Right atrium auricular region (tissue), 2 donors: Measurements from ENCODE around the gene CRIM1. TPM values are rescaled to one million over a fixed set of nuclear protein-coding genes. Genes with fewer than 3 reads are reported as not detected.
"Not testable (repeated sequence)": the region's sequence is repeated elsewhere in the genome, so short reads cannot be mapped to it uniquely, and the experiment has no call there.

Experiments
- DNase-seq: peaks from one replicate; pipeline ENCODE4 v3.0.0-alpha.2; 2019; ENCODE audit warnings: low spot score
- H3K27ac ChIP-seq, 2 donors: fragments of 200-600 bp; sonication (generic); 1 replicate in 1 of 2; 2 replicates in 1 of 2; pipeline ENCODE4 v1.5.1; 2016 to 2019
- H3K27me3 ChIP-seq, 2 donors: fragments of 200-600 bp; sonication (generic); one replicate each; pipeline versions ENCODE4 v1.5.1 to v1.6.0; 2017 to 2019
- H3K36me3 ChIP-seq: fragments of 200-600 bp; sonication (generic); one replicate; pipeline ENCODE4 v1.5.1; 2016
- H3K4me1 ChIP-seq, 2 donors: fragments of 200-600 bp; sonication (generic); one replicate each; pipeline versions ENCODE4 v1.5.1 to v1.6.0; 2017 to 2019
- H3K4me3 ChIP-seq, 2 donors: fragments of 200-600 bp; sonication (generic); 1 replicate in 1 of 2; 2 replicates in 1 of 2; pipeline ENCODE4 v1.5.1; 2017 to 2019; ENCODE audit warnings: mild to moderate bottlenecking in 1 of 2, moderate library complexity in 1 of 2
- H3K9me3 ChIP-seq, 2 donors: fragments of 200-600 bp; sonication (generic); one replicate each; pipeline ENCODE4 v1.5.1; 2019
- CTCF ChIP-seq, 2 donors: fragments of 200-600 bp; sonication (generic); IDR thresholded peaks; one replicate each; pipeline ENCODE4 v1.5.1; 2019; ENCODE audit warnings: antibody characterized with exemption in 2 of 2
- total RNA-seq, 2 donors: library from RNA; depleted of rRNA; stranded (reverse); fragments of >200 nt; gene quantifications; one replicate each; pipeline ENCODE4 v1.1.0, GENCODE V29; 2016

The CRIM1 gene
- total RNA-seq, 2 donors from 2014 or later = 49.1 to 71.3 TPM

DNA sequence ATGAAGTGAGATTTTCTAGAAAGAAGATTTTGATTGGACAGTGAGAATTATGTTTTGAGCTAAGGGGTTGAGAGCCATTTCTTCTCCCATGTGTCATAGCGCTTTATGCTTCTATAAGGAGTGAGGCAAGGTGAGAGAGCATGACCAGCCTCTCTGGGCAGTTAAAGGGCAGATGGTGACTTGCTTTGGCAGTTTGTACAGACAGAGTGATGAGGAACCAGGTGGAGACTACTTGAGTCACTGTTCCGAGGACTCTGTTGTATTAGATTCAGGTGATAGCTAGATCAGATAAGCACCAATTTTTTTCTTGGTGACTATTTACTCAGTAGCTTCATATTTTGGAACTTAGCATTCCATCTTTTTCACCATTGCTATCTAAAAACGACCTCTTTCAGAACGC, 4.5 kb downstream of the CRIM1 start:
- Histone ChIP-seq H3K9me3 (no peaks in the 10 kb centered on the region), H3K27me3 (no peaks in the 10 kb centered on the region), H3K4me3 (no peak overlapping the region), H3K27ac (no peak overlapping the region), H3K4me1 (peaks cover 0 to 50% of the 10 kb centered on the region in 2 donors), H3K36me3 (no peaks in the 10 kb centered on the region)
- TF ChIP-seq CTCF (IDR thresholded peaks at IDR 0.05) = no peak
- no peak for DNase-seq

- Histone ChIP-seq H3K27me3 (no peaks in the 10 kb centered on the region), H3K27ac (no peak overlapping the region), H3K4me1 (peaks cover 0 to 50% of the 10 kb centered on the region in 2 donors), H3K9me3 (no peaks in the 10 kb centered on the region), H3K36me3 (no peaks in the 10 kb centered on the region), H3K4me3 (no peak overlapping the region)
- no peak for TF ChIP-seq CTCF (IDR thresholded peaks at IDR 0.05)
- DNase-seq = no peak
Observed at GRCh38 chr2:36360834-36361233, 5.3 kb downstream of the CRIM1 start.

GRCh38 chr2:36361396-36361795, 5.8 kb downstream of the CRIM1 start:
- Histone ChIP-seq H3K36me3 (no peaks in the 10 kb centered on the region), H3K4me3 (no peak overlapping the region), H3K9me3 (no peaks in the 10 kb centered on the region), H3K27ac (no peak overlapping the region), H3K27me3 (no peaks in the 10 kb centered on the region), H3K4me1 (peaks cover 0 to 53% of the 10 kb centered on the region in 2 donors)
- TF ChIP-seq CTCF (IDR thresholded peaks at IDR 0.05) = no peak
- no peak for DNase-seq

GRCh38 chr2:36362291-36362690, 6.7 kb downstream of the CRIM1 start:
- no peak overlapping the region for H3K4me3 ChIP-seq
- no peaks in the 10 kb centered on the region for H3K36me3 ChIP-seq
- H3K9me3 ChIP-seq = no peaks in the 10 kb centered on the region
- no peak for DNase-seq
- H3K4me1 ChIP-seq = peaks cover 0 to 53% of the 10 kb centered on the region in 2 donors
- no peak overlapping the region for H3K27ac ChIP-seq
- TF ChIP-seq CTCF (IDR thresholded peaks at IDR 0.05) = no peak
- H3K27me3 ChIP-seq = no peaks in the 10 kb centered on the region

DNA sequence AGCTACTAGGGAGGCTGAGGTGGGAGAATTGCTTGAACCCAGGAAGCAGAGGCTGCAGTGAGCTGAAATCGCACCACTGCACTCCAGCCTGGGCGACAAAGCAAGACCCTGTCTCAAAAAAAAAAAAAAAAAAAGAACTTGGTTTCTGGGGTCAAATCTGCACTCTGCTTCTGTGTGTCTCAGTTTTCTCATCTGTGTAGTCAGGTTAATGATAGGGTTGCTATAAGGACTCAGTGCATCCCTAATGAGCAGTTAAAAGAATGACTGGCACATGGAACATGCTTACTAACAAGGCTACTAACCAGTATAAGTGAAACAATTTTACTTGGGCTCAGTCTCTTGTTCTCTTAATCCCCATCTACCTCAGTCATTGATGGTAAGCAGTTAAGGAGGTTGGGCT, 7.5 kb downstream of the CRIM1 start:
- not testable (repeated sequence) for DNase-seq, H3K4me3 ChIP-seq, H3K27ac ChIP-seq, H3K36me3 ChIP-seq, H3K9me3 ChIP-seq, H3K27me3 ChIP-seq
- H3K4me1 ChIP-seq = peaks cover 0 to 58% of the 10 kb centered on the region in 2 donors

DNA sequence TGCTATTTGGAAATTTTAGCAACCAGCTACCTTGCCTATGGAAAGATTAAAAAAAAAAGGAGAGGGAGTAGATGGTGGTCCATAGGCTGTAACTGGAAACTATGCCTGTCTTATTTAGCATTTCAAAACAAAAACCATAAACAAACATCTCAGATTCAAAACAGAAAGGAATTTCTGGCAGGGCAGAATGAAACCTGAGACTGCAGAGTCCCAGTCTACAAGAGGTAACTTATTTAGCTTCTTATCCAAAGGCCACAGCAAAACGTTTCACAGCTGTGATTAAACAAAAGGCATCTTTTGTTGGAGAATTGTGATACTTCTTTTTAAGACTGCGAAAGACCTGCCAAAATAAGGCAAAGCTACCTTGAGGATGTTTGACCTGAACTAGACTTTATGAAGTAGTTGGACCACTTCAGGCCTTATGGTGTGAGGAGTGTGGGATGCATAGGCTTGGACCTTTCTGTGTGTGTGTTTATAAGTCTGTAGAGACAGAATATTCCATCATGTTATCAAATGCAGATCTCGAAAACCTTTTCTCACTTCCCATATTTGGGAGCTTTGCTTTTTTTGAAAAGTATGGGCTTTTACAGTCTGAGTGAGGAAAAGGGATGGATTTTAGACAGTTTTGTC, 11.0 kb downstream of the CRIM1 start:
- no peak for TF ChIP-seq CTCF (IDR thresholded peaks at IDR 0.05)
- Histone ChIP-seq H3K4me1 (peaks cover 0 to 57% of the 10 kb centered on the region in 2 donors), H3K27ac (no peak overlapping the region), H3K9me3 (no peaks in the 10 kb centered on the region), H3K36me3 (no peaks in the 10 kb centered on the region), H3K27me3 (no peaks in the 10 kb centered on the region), H3K4me3 (no peak overlapping the region)
- no peak for DNase-seq
